Measurements from ENCODE around the gene SOX12. TPM values are rescaled to one million over a fixed set of nuclear protein-coding genes. Genes with fewer than 3 reads are reported as not detected.

The SOX12 gene
- total and polyA plus RNA-seq, 5 donors from 2014 or later, result 0.29 to 4.9 (median 0.43) TPM

- Mint-ChIP-seq H3K27me3 (peaks cover 8% of the 10 kb centered on the region), H3K9me3 (no peaks in the 10 kb centered on the region), H3K4me1 (peaks cover 22 to 58% (median 41%) of the 10 kb centered on the region in 4 donors), H3K36me3 (peaks cover 6% of the 10 kb centered on the region), H3K4me3 (peak overlapping the region; percentile 95 to 100 (median 98)), H3K27ac (peak overlapping the region; percentile 88 to 99 (median 98))
- Histone ChIP-seq H3K4me3 (ENCODE audit: low read depth, low read length) (peak overlapping the region; percentile 78), H3K4me1 (ENCODE audit: control insufficient read depth, insufficient read depth, low read length, poor library complexity, severe bottlenecking) (peaks cover 31% of the 10 kb centered on the region), H3K36me3 (ENCODE audit: control insufficient read depth, insufficient read depth, low read length) (peaks cover 8% of the 10 kb centered on the region), H3K27ac (ENCODE audit: insufficient read depth, low read length, poor library complexity, severe bottlenecking) (peak overlapping the region; percentile 83), H3K9me3 (ENCODE audit: control insufficient read depth in 2 of 2, low read length in 2 of 2) (no peaks in the 10 kb centered on the region), H3K27me3 (ENCODE audit: control insufficient read depth, insufficient read depth, low read length) (no peaks in the 10 kb centered on the region)
- ATAC-seq (ENCODE audit: low read depth in 2 of 2), result peak; percentile 41 to 42
- DNase-seq, result peak; percentile 24 to 79 (median 46)
Measured at GRCh38 chr20:297925-298775, 27.2 kb upstream of the SOX12 start.

GRCh38 chr20:298776-299391 is 26.5 kb upstream of the SOX12 start:
- H3K9me3 ChIP-seq (ENCODE audit: control insufficient read depth in 2 of 2, low read length in 2 of 2), result no peaks in the 10 kb centered on the region
- peaks cover 31% of the 10 kb centered on the region for H3K4me1 ChIP-seq (ENCODE audit: control insufficient read depth, insufficient read depth, low read length, poor library complexity, severe bottlenecking)
- H3K27me3 ChIP-seq (ENCODE audit: control insufficient read depth, insufficient read depth, low read length), result no peaks in the 10 kb centered on the region
- ATAC-seq (ENCODE audit: low read depth in 2 of 2) (peak; percentile 9 to 13), DNase-seq (no peak)
- Mint-ChIP-seq H3K4me1 (peaks cover 23 to 61% (median 42%) of the 10 kb centered on the region in 4 donors), H3K27me3 (peaks cover 8% of the 10 kb centered on the region), H3K36me3 (peaks cover 6% of the 10 kb centered on the region), H3K4me3 (peak overlapping the region; percentile 95 to 100 (median 98)), H3K9me3 (no peaks in the 10 kb centered on the region), H3K27ac (peak overlapping the region; percentile 88 to 99 (median 98))
- H3K4me3 ChIP-seq (ENCODE audit: low read depth, low read length), result peak overlapping the region; percentile 78
- H3K27ac ChIP-seq (ENCODE audit: insufficient read depth, low read length, poor library complexity, severe bottlenecking), result peak overlapping the region; percentile 83
- H3K36me3 ChIP-seq (ENCODE audit: control insufficient read depth, insufficient read depth, low read length), result peaks cover 8% of the 10 kb centered on the region

- no peak for ATAC-seq (ENCODE audit: low read depth in 2 of 2)
- H3K27ac ChIP-seq (ENCODE audit: insufficient read depth, low read length, poor library complexity, severe bottlenecking), result no peak overlapping the region
- H3K36me3 Mint-ChIP-seq, result peaks cover 6% of the 10 kb centered on the region
- H3K4me1 Mint-ChIP-seq, result peaks cover 23 to 61% (median 42%) of the 10 kb centered on the region in 4 donors
- no peaks in the 10 kb centered on the region for H3K9me3 Mint-ChIP-seq
- peak overlapping the region; percentile 37 to 68 (median 54) for H3K27ac Mint-ChIP-seq
- peaks cover 8% of the 10 kb centered on the region for H3K27me3 Mint-ChIP-seq
- DNase-seq, result no peak
- peaks cover 31% of the 10 kb centered on the region for H3K4me1 ChIP-seq (ENCODE audit: control insufficient read depth, insufficient read depth, low read length, poor library complexity, severe bottlenecking)
- H3K36me3 ChIP-seq (ENCODE audit: control insufficient read depth, insufficient read depth, low read length), result peaks cover 8% of the 10 kb centered on the region
- peak overlapping the region; percentile 75 to 100 (median 96) for H3K4me3 Mint-ChIP-seq
- no peaks in the 10 kb centered on the region for H3K9me3 ChIP-seq (ENCODE audit: control insufficient read depth in 2 of 2, low read length in 2 of 2)
- H3K27me3 ChIP-seq (ENCODE audit: control insufficient read depth, insufficient read depth, low read length), result no peaks in the 10 kb centered on the region
- peak overlapping the region; percentile 78 for H3K4me3 ChIP-seq (ENCODE audit: low read depth, low read length)
Measured at GRCh38 chr20:300345-300990, 24.9 kb upstream of the SOX12 start.

- ATAC-seq (ENCODE audit: low read depth in 2 of 2) (no peak), DNase-seq (no peak)
- Mint-ChIP-seq H3K27ac (peak overlapping the region in 1 of 3 donors; percentile 34), H3K4me3 (peak overlapping the region in 2 of 4 donors; percentile 14 to 59), H3K4me1 (peaks cover 17 to 45% (median 31%) of the 10 kb centered on the region in 4 donors), H3K27me3 (peaks cover 8% of the 10 kb centered on the region), H3K36me3 (peaks cover 6% of the 10 kb centered on the region), H3K9me3 (no peaks in the 10 kb centered on the region)
- Histone ChIP-seq H3K9me3 (ENCODE audit: control insufficient read depth in 2 of 2, low read length in 2 of 2) (no peaks in the 10 kb centered on the region), H3K4me3 (ENCODE audit: low read depth, low read length) (no peak overlapping the region), H3K27me3 (ENCODE audit: control insufficient read depth, insufficient read depth, low read length) (no peaks in the 10 kb centered on the region), H3K27ac (ENCODE audit: insufficient read depth, low read length, poor library complexity, severe bottlenecking) (no peak overlapping the region), H3K4me1 (ENCODE audit: control insufficient read depth, insufficient read depth, low read length, poor library complexity, severe bottlenecking) (peaks cover 24% of the 10 kb centered on the region), H3K36me3 (ENCODE audit: control insufficient read depth, insufficient read depth, low read length) (peaks cover 8% of the 10 kb centered on the region)
Measured at GRCh38 chr20:301886-302848, 23.2 kb upstream of the SOX12 start.

GRCh38 chr20:305745-306144 is 19.6 kb upstream of the SOX12 start:
- H3K4me1 Mint-ChIP-seq, result peaks cover 5 to 21% (median 20%) of the 10 kb centered on the region in 4 donors
- no peaks in the 10 kb centered on the region for H3K27me3 Mint-ChIP-seq
- H3K4me3 Mint-ChIP-seq, result peak overlapping the region in 1 of 4 donors; percentile 7
- DNase-seq (no peak), ATAC-seq (ENCODE audit: low read depth in 2 of 2) (no peak)
- H3K4me3 ChIP-seq (ENCODE audit: low read depth, low read length), result no peak overlapping the region
- peaks cover 6% of the 10 kb centered on the region for H3K4me1 ChIP-seq (ENCODE audit: control insufficient read depth, insufficient read depth, low read length, poor library complexity, severe bottlenecking)
- no peak overlapping the region for H3K27ac ChIP-seq (ENCODE audit: insufficient read depth, low read length, poor library complexity, severe bottlenecking)
- H3K36me3 ChIP-seq (ENCODE audit: control insufficient read depth, insufficient read depth, low read length), result no peaks in the 10 kb centered on the region
- H3K27ac Mint-ChIP-seq, result no peak overlapping the region
- H3K9me3 Mint-ChIP-seq, result peaks cover 0 to 2% (median 0%) of the 10 kb centered on the region in 7 donors
- H3K36me3 Mint-ChIP-seq, result peaks cover 6% of the 10 kb centered on the region
- H3K27me3 ChIP-seq (ENCODE audit: control insufficient read depth, insufficient read depth, low read length), result no peaks in the 10 kb centered on the region
- H3K9me3 ChIP-seq (ENCODE audit: control insufficient read depth in 2 of 2, low read length in 2 of 2), result no peaks in the 10 kb centered on the region

- Histone ChIP-seq H3K27ac (ENCODE audit: insufficient read depth, low read length, poor library complexity, severe bottlenecking) (no peak overlapping the region), H3K4me1 (ENCODE audit: control insufficient read depth, insufficient read depth, low read length, poor library complexity, severe bottlenecking) (peaks cover 8% of the 10 kb centered on the region), H3K27me3 (ENCODE audit: control insufficient read depth, insufficient read depth, low read length) (no peaks in the 10 kb centered on the region), H3K4me3 (ENCODE audit: low read depth, low read length) (no peak overlapping the region), H3K9me3 (ENCODE audit: control insufficient read depth in 2 of 2, low read length in 2 of 2) (no peaks in the 10 kb centered on the region), H3K36me3 (ENCODE audit: control insufficient read depth, insufficient read depth, low read length) (no peaks in the 10 kb centered on the region)
- H3K4me3 Mint-ChIP-seq, result peak overlapping the region in 1 of 4 donors; percentile 38
- peaks cover 0 to 2% (median 0%) of the 10 kb centered on the region in 7 donors for H3K9me3 Mint-ChIP-seq
- peak overlapping the region in 1 of 3 donors; percentile 29 for H3K27ac Mint-ChIP-seq
- DNase-seq, result no peak
- H3K4me1 Mint-ChIP-seq, result peaks cover 0 to 18% (median 8%) of the 10 kb centered on the region in 4 donors
- ATAC-seq (ENCODE audit: low read depth in 2 of 2), result no peak
- peaks cover 4% of the 10 kb centered on the region for H3K27me3 Mint-ChIP-seq
- H3K36me3 Mint-ChIP-seq, result no peaks in the 10 kb centered on the region
Measured at GRCh38 chr20:308427-309038, 16.8 kb upstream of the SOX12 start.

Data from CD4-positive, CD25-positive, alpha-beta regulatory T cell (primary cell).